ENCODE results near the gene SOCS1.

Gene SOCS1

GRCh38 chr16:11218604-11218962 lies 37.4 kb downstream of the SOCS1 start:
- Histone ChIP-seq H3K36me3 (no peaks in the 10 kb centered on the region), H3K27me3 (ENCODE audit: insufficient read depth, low read depth, severe bottlenecking) (no peaks in the 10 kb centered on the region), H3K4me3 (ENCODE audit: low read depth, low read length) (no peak overlapping the region), H3K27ac (no peak overlapping the region), H3K9me3 (ENCODE audit: severe bottlenecking) (peaks cover 24% of the 10 kb centered on the region)
- DNase-seq: no peak
- TF ChIP-seq CTCF (IDR thresholded peaks at IDR 0.05; ENCODE audit: low read depth, low read length): peak; percentile 60

- no peak for TF ChIP-seq CTCF (IDR thresholded peaks at IDR 0.05; ENCODE audit: low read depth, low read length)
Observed at GRCh38 chr16:11217651-11218603, 38.1 kb downstream of the SOCS1 start.

GRCh38 chr16:11215935-11216556 lies 40.0 kb downstream of the SOCS1 start:
- Histone ChIP-seq H3K27me3 (ENCODE audit: insufficient read depth, low read depth, severe bottlenecking) (no peaks in the 10 kb centered on the region), H3K9me3 (ENCODE audit: severe bottlenecking) (peaks cover 24% of the 10 kb centered on the region), H3K27ac (no peak overlapping the region), H3K36me3 (no peaks in the 10 kb centered on the region), H3K4me3 (ENCODE audit: low read depth, low read length) (no peak overlapping the region)
- no peak for DNase-seq
- no peak for TF ChIP-seq CTCF (IDR thresholded peaks at IDR 0.05; ENCODE audit: low read depth, low read length)

More at GRCh38 chr16:11217651-11218603, 38.1 kb downstream of the SOCS1 start:
- DNase-seq: no peak
- Histone ChIP-seq H3K4me3 (ENCODE audit: low read depth, low read length) (no peak overlapping the region), H3K36me3 (no peaks in the 10 kb centered on the region), H3K27ac (no peak overlapping the region), H3K9me3 (ENCODE audit: severe bottlenecking) (peaks cover 24% of the 10 kb centered on the region), H3K27me3 (ENCODE audit: insufficient read depth, low read depth, severe bottlenecking) (no peaks in the 10 kb centered on the region)

- Histone ChIP-seq H3K9me3 (ENCODE audit: severe bottlenecking) (peaks cover 19% of the 10 kb centered on the region), H3K36me3 (no peaks in the 10 kb centered on the region), H3K27me3 (ENCODE audit: insufficient read depth, low read depth, severe bottlenecking) (no peaks in the 10 kb centered on the region), H3K27ac (no peak overlapping the region), H3K4me3 (ENCODE audit: low read depth, low read length) (no peak overlapping the region)
- no peak for DNase-seq
- TF ChIP-seq CTCF (IDR thresholded peaks at IDR 0.05; ENCODE audit: low read depth, low read length): no peak
Observed at GRCh38 chr16:11213799-11214198, 42.2 kb downstream of the SOCS1 start.

- TF ChIP-seq CTCF (IDR thresholded peaks at IDR 0.05; ENCODE audit: low read depth, low read length): no peak
- Histone ChIP-seq H3K9me3 (ENCODE audit: severe bottlenecking) (peaks cover 14% of the 10 kb centered on the region), H3K27ac (no peak overlapping the region), H3K27me3 (ENCODE audit: insufficient read depth, low read depth, severe bottlenecking) (no peaks in the 10 kb centered on the region), H3K36me3 (no peaks in the 10 kb centered on the region), H3K4me3 (ENCODE audit: low read depth, low read length) (no peak overlapping the region)
- DNase-seq: no peak
Observed at GRCh38 chr16:11213373-11213772, 42.6 kb downstream of the SOCS1 start.
